ENCODE measurements around the gene FAM43A.

The FAM43A gene

DNA sequence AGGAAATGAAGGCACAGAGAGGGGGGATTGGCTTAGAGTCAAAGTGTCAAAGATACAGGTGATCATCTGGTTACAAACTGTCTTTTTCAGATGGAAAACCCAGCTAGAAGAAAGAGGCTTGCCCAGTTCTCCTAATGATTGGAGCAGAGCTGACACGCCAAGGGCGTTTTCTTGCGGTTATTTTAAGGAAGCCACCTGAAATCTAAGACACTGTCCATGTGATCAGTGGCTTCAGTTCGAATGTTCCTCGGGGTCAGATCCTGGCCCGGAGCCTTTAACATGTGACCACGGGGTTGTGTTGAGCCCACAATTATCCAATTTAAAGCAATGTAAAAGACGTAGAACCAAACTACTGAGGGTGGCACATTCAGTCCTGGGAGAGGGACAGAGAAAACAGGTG is 19.5 kb downstream of the FAM43A start:
- Histone ChIP-seq H3K4me3 (ENCODE audit: low read length) (no peak overlapping the region), H3K27ac (ENCODE audit: low read length) (no peak overlapping the region), H3K27me3 (ENCODE audit: control insufficient read depth, insufficient read depth, low read length) (no peaks in the 10 kb centered on the region), H3K36me3 (ENCODE audit: control insufficient read depth, insufficient read depth, low read length) (no peaks in the 10 kb centered on the region), H3K9me3 (ENCODE audit: control insufficient read depth, insufficient read depth, low read length) (no peaks in the 10 kb centered on the region), H3K4me1 (ENCODE audit: control insufficient read depth, insufficient read depth, low read length) (peaks cover 9% of the 10 kb centered on the region; the same call in 1 of the 2 replicates)
- no CpG with 5 or more reads among the region's 8 CpGs for WGBS (ENCODE audit: insufficient coverage, insufficient read length)
- no peak for DNase-seq (ENCODE audit: low read depth, low spot score)

GRCh38 chr3:194705761-194706160 is 20.1 kb downstream of the FAM43A start:
- Histone ChIP-seq H3K36me3 (ENCODE audit: control insufficient read depth, insufficient read depth, low read length) (no peaks in the 10 kb centered on the region), H3K4me1 (ENCODE audit: control insufficient read depth, insufficient read depth, low read length) (peaks cover 9% of the 10 kb centered on the region; the same call in 1 of the 2 replicates), H3K4me3 (ENCODE audit: low read length) (no peak overlapping the region), H3K27ac (ENCODE audit: low read length) (no peak overlapping the region), H3K9me3 (ENCODE audit: control insufficient read depth, insufficient read depth, low read length) (no peaks in the 10 kb centered on the region), H3K27me3 (ENCODE audit: control insufficient read depth, insufficient read depth, low read length) (no peaks in the 10 kb centered on the region)
- no peak for DNase-seq (ENCODE audit: low read depth, low spot score)
- WGBS (ENCODE audit: insufficient coverage, insufficient read length): no CpG with 5 or more reads among the region's 11 CpGs

DNA sequence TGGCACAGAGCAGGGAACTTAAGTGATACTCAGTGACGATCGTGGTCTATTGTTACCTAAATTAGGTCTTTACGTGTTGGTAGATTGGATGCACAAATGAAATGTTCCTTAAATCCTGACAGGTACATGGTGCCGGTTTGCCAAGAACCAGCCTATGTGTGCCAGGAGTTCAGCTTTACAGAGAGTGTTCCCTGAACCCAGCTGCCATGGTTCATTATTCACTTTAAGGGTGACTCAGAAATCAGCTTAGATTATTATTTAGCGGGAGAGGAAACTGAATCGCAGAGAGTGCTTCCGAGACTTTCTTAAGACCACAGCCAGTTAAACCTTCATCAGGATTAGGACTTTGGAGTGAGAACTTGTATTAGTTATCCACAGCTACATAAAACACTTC is 21.5 kb downstream of the FAM43A start:
- DNase-seq (ENCODE audit: low read depth, low spot score): no peak
- Histone ChIP-seq H3K9me3 (ENCODE audit: control insufficient read depth, insufficient read depth, low read length) (no peaks in the 10 kb centered on the region), H3K27me3 (ENCODE audit: control insufficient read depth, insufficient read depth, low read length) (no peaks in the 10 kb centered on the region), H3K4me1 (ENCODE audit: control insufficient read depth, insufficient read depth, low read length) (peaks cover 9% of the 10 kb centered on the region), H3K4me3 (ENCODE audit: low read length) (no peak overlapping the region), H3K27ac (ENCODE audit: low read length) (no peak overlapping the region), H3K36me3 (ENCODE audit: control insufficient read depth, insufficient read depth, low read length) (no peaks in the 10 kb centered on the region)
- no CpG with 5 or more reads among the region's 7 CpGs for WGBS (ENCODE audit: insufficient coverage, insufficient read length)

- Histone ChIP-seq H3K36me3 (ENCODE audit: control insufficient read depth, insufficient read depth, low read length) (no peaks in the 10 kb centered on the region), H3K9me3 (ENCODE audit: control insufficient read depth, insufficient read depth, low read length) (no peaks in the 10 kb centered on the region), H3K4me1 (ENCODE audit: control insufficient read depth, insufficient read depth, low read length) (peaks cover 7% of the 10 kb centered on the region), H3K27ac (ENCODE audit: low read length) (no peak overlapping the region), H3K27me3 (ENCODE audit: control insufficient read depth, insufficient read depth, low read length) (no peaks in the 10 kb centered on the region), H3K4me3 (ENCODE audit: low read length) (no peak overlapping the region)
- no CpG with 5 or more reads among the region's 3 CpGs for WGBS (ENCODE audit: insufficient coverage, insufficient read length)
- no peak for DNase-seq (ENCODE audit: low read depth, low spot score)
Observed at GRCh38 chr3:194711286-194711685, 25.6 kb downstream of the FAM43A start.

DNA sequence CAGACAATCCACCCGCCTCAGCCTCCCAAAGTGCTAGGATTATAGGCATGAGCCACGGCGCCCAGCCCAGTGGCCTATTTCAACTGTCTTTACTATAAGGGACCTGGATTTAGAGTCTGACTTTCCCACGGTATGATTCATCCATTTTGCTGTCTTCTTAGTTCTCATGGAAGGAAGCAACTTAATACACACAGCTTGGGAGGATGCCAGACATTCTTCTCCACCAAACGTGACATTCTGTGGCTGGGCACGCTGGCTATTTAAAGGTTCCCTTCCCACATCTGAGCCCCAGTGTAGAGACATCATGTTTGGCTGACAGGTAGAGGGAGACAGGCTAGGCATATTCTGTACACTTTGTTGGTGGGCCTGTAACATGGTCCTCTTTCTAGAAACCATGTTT is 26.2 kb downstream of the FAM43A start:
- Histone ChIP-seq H3K27me3 (ENCODE audit: control insufficient read depth, insufficient read depth, low read length) (no peaks in the 10 kb centered on the region), H3K4me3 (ENCODE audit: low read length) (no peak overlapping the region), H3K36me3 (ENCODE audit: control insufficient read depth, insufficient read depth, low read length) (no peaks in the 10 kb centered on the region), H3K4me1 (ENCODE audit: control insufficient read depth, insufficient read depth, low read length) (peaks cover 2% of the 10 kb centered on the region), H3K27ac (ENCODE audit: low read length) (no peak overlapping the region), H3K9me3 (ENCODE audit: control insufficient read depth, insufficient read depth, low read length) (no peaks in the 10 kb centered on the region)
- WGBS (ENCODE audit: insufficient coverage, insufficient read length): no CpG with 5 or more reads among the region's 6 CpGs
- no peak for DNase-seq (ENCODE audit: low read depth, low spot score)

DNA sequence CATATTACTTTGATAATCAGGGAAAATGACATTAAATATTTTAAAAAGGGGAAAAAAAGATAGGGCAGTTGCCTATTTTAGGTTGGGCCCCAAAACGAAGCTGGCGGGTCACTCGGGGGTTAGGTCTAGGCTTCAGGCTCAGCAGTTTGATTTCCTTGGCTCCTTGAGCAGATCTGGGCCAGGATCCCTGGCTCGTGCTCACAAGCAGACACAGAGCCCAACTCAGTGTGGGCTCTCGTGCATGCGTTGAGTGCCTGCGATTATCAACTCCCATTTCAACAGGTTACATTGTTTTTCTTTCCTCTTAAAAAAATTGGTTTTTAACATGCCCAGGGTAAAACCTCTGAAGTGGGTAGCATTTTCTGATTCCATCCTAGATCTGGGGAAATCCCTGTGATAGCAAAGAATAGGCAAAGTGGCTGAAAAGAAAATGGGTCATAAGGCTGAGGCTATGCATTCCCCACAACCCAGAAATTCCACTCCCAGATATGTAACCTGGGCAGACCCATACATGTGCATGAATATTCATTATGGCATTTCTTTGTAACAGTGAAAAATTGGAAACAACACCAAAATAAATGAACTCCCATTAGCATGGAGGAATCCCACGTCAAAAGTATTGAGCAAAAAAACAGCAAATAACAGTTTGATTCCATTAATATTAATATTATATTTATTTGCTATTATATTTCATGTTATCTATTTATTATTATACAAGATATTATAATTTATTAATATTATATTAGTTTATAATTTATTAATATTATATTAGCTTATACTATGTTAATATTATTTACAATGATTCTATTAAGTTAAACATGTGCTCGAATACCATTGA is 27.8 kb downstream of the FAM43A start:
- Histone ChIP-seq H3K27me3 (ENCODE audit: control insufficient read depth, insufficient read depth, low read length) (no peaks in the 10 kb centered on the region), H3K36me3 (ENCODE audit: control insufficient read depth, insufficient read depth, low read length) (no peaks in the 10 kb centered on the region), H3K4me1 (ENCODE audit: control insufficient read depth, insufficient read depth, low read length) (no peaks in the 10 kb centered on the region; the same call in 1 of the 2 replicates), H3K27ac (ENCODE audit: low read length) (no peak overlapping the region), H3K9me3 (ENCODE audit: control insufficient read depth, insufficient read depth, low read length) (no peaks in the 10 kb centered on the region), H3K4me3 (ENCODE audit: low read length) (no peak overlapping the region)
- no CpG with 5 or more reads among the region's 9 CpGs for WGBS (ENCODE audit: insufficient coverage, insufficient read length)
- no peak for DNase-seq (ENCODE audit: low read depth, low spot score)

DNA sequence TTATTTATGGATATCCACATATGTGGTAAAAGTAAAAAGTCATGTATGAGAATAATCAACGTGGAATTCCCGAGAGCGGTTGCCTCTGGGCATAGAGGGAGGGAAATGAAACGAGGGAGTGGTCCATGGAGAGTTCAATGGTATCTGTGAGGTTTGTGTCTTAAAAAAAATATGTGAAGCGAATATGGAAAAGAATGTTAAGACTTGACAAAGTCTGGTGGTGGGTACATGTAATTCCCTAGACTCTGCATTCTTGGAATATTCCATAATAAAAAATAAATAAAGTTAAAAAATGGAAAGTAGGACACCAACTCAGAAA is 28.4 kb downstream of the FAM43A start:
- H3K36me3 ChIP-seq (ENCODE audit: control insufficient read depth, insufficient read depth, low read length): no peaks in the 10 kb centered on the region
- no peak overlapping the region for H3K4me3 ChIP-seq (ENCODE audit: low read length)
- WGBS (ENCODE audit: insufficient coverage, insufficient read length): no CpG with 5 or more reads among the region's 5 CpGs
- H3K9me3 ChIP-seq (ENCODE audit: control insufficient read depth, insufficient read depth, low read length): no peaks in the 10 kb centered on the region
- no peaks in the 10 kb centered on the region; the same call in 1 of the 2 replicates for H3K4me1 ChIP-seq (ENCODE audit: control insufficient read depth, insufficient read depth, low read length)
- no peaks in the 10 kb centered on the region for H3K27me3 ChIP-seq (ENCODE audit: control insufficient read depth, insufficient read depth, low read length)
- DNase-seq (ENCODE audit: low read depth, low spot score): no peak
- H3K27ac ChIP-seq (ENCODE audit: low read length): no peak overlapping the region

- WGBS (ENCODE audit: insufficient coverage, insufficient read length): no CpG with 5 or more reads among the region's 6 CpGs
- Histone ChIP-seq H3K4me1 (ENCODE audit: control insufficient read depth, insufficient read depth, low read length) (no peaks in the 10 kb centered on the region; the same call in 1 of the 2 replicates), H3K36me3 (ENCODE audit: control insufficient read depth, insufficient read depth, low read length) (no peaks in the 10 kb centered on the region), H3K9me3 (ENCODE audit: control insufficient read depth, insufficient read depth, low read length) (no peaks in the 10 kb centered on the region), H3K27ac (ENCODE audit: low read length) (no peak overlapping the region), H3K4me3 (ENCODE audit: low read length) (no peak overlapping the region), H3K27me3 (ENCODE audit: control insufficient read depth, insufficient read depth, low read length) (no peaks in the 10 kb centered on the region)
- DNase-seq (ENCODE audit: low read depth, low spot score): no peak
Observed at GRCh38 chr3:194714564-194714963, 28.9 kb downstream of the FAM43A start.

DNA sequence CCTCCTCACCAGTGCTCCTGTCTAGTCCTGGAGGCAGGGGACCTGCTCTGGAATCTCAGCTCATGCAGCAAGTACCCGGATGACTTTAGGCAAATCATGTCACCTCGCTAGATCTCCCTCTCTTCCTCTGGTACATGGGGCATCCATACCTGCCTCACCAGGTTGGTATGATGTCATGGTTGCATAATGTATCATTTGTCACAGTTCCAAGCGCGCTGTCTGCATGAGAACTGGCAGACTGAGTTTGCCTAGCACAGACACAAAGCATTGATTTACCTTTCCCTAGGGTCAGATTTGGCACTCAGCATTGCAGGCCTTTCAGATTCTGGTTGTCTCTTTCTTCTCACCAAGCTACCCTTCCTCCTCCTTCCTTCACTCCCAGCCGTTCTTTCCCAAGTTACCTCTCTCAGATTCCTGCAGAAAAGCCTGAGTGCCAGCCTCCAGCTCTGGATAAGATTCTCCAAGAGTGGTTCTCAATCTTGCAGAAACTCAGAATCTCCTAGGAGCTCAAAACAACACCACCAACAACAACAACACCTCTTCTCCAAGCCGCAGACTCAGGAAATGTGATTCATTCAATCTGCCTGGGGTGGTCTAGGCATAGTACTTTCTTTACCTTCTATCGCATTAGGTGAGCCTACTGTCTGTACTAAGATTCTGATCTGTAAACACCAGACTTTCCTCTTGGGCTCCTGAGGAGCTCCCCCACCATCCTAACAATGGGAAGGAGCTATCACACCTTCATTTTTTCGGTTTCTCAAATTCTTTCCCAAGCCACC is 29.5 kb downstream of the FAM43A start:
- no peak for DNase-seq (ENCODE audit: low read depth, low spot score)
- no peaks in the 10 kb centered on the region for H3K36me3 ChIP-seq (ENCODE audit: control insufficient read depth, insufficient read depth, low read length)
- WGBS (ENCODE audit: insufficient coverage, insufficient read length): no CpG with 5 or more reads among the region's 8 CpGs

GRCh38 chr3:194718079-194718478 is 32.4 kb downstream of the FAM43A start:
- Histone ChIP-seq H3K27ac (ENCODE audit: low read length) (no peak overlapping the region), H3K4me1 (ENCODE audit: control insufficient read depth, insufficient read depth, low read length) (no peaks in the 10 kb centered on the region), H3K9me3 (ENCODE audit: control insufficient read depth, insufficient read depth, low read length) (no peaks in the 10 kb centered on the region), H3K4me3 (ENCODE audit: low read length) (no peak overlapping the region), H3K27me3 (ENCODE audit: control insufficient read depth, insufficient read depth, low read length) (no peaks in the 10 kb centered on the region), H3K36me3 (ENCODE audit: control insufficient read depth, insufficient read depth, low read length) (no peaks in the 10 kb centered on the region)
- no CpG with 5 or more reads among the region's 2 CpGs for WGBS (ENCODE audit: insufficient coverage, insufficient read length)
- no peak for DNase-seq (ENCODE audit: low read depth, low spot score)

More for the DNA sequence above, 29.5 kb downstream of the FAM43A start:
- H3K9me3 ChIP-seq (ENCODE audit: control insufficient read depth, insufficient read depth, low read length): no peaks in the 10 kb centered on the region
- no peaks in the 10 kb centered on the region; the same call in 1 of the 2 replicates for H3K4me1 ChIP-seq (ENCODE audit: control insufficient read depth, insufficient read depth, low read length)
- no peak overlapping the region for H3K27ac ChIP-seq (ENCODE audit: low read length)
- H3K27me3 ChIP-seq (ENCODE audit: control insufficient read depth, insufficient read depth, low read length): no peaks in the 10 kb centered on the region
- no peak overlapping the region for H3K4me3 ChIP-seq (ENCODE audit: low read length)

All from iPS DF 6.9 (cell line).